Mucosa of rectum (tissue), 2 donors: ENCODE data around the gene SPATA7.

ENCODE experiments used
- H3K27ac ChIP-seq, 2 donors: one replicate each; pipeline ENCODE4 v1.7.0; 2013; ENCODE audit warnings: inconsistent platforms in 2 of 2, low read depth in 2 of 2, low read length in 2 of 2
- H3K27me3 ChIP-seq, 2 donors: one replicate each; pipeline ENCODE4 v1.7.0; 2013; ENCODE audit warnings: low read length in 2 of 2; ENCODE audit not compliant: control insufficient read depth in 2 of 2, insufficient read depth in 2 of 2
- H3K36me3 ChIP-seq, 2 donors: one replicate each; pipeline ENCODE4 v1.7.0; 2013; ENCODE audit warnings: low read length in 2 of 2; ENCODE audit not compliant: control insufficient read depth in 2 of 2, insufficient read depth in 2 of 2
- H3K4me1 ChIP-seq, 2 donors: one replicate each; pipeline ENCODE4 v1.7.0; 2013; ENCODE audit warnings: low read length in 2 of 2, mild to moderate bottlenecking in 1 of 2; ENCODE audit not compliant: control insufficient read depth in 2 of 2, insufficient read depth in 2 of 2
- H3K4me3 ChIP-seq, 2 donors: one replicate each; pipeline ENCODE4 v1.7.0; 2013; ENCODE audit warnings: low read length in 2 of 2
- H3K9ac ChIP-seq, 2 donors: one replicate each; pipeline ENCODE4 v1.7.0; 2013; ENCODE audit warnings: low read length in 2 of 2, low read depth in 1 of 2, mild to moderate bottlenecking in 1 of 2
- H3K9me3 ChIP-seq, 2 donors: one replicate each; pipeline ENCODE4 v1.7.0; 2013; ENCODE audit warnings: low read length in 2 of 2; ENCODE audit not compliant: control insufficient read depth in 2 of 2
- donor health status: healthy.
- donor health status: Normal muscosa, but diverticular disease.

SPATA7 gene

GRCh38 chr14:88452231-88452630 lies 66.8 kb downstream of the SPATA7 start:
- no peak overlapping the region for H3K9ac ChIP-seq
- no peak overlapping the region for H3K4me3 ChIP-seq
- H3K36me3 ChIP-seq, result peaks cover 0 to 5% of the 10 kb centered on the region in 2 donors
- H3K27me3 ChIP-seq, result no peaks in the 10 kb centered on the region
- H3K9me3 ChIP-seq, result peaks cover 0 to 1% of the 10 kb centered on the region in 2 donors
- no peak overlapping the region for H3K27ac ChIP-seq
- no peaks in the 10 kb centered on the region for H3K4me1 ChIP-seq

GRCh38 chr14:88454886-88455285 lies 69.4 kb downstream of the SPATA7 start:
- H3K27me3 ChIP-seq, result no peaks in the 10 kb centered on the region
- H3K9me3 ChIP-seq, result peaks cover 0 to 1% of the 10 kb centered on the region in 2 donors
- no peak overlapping the region for H3K4me3 ChIP-seq
- H3K36me3 ChIP-seq, result peaks cover 0 to 5% of the 10 kb centered on the region in 2 donors
- no peak overlapping the region for H3K9ac ChIP-seq
- no peak overlapping the region for H3K27ac ChIP-seq
- H3K4me1 ChIP-seq, result no peaks in the 10 kb centered on the region

DNA sequence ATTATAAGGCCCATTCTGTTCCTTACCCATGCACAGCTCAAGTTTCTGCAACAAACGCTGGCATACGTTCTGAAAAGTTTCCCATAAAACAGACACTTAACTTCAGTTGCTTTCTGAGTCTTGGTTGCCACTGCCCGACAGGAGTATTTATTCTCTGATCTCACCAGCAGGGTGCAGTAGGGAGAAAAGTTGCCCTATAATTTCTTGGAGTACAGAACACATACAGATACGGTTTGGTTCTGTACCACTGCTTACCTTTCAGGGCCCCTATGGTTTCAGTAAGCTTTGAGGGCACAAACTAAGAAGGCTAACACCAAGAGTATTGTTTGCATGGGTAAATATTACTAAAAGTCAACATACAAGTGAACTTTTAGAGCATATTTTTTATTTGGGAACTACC lies 77.9 kb downstream of the SPATA7 start:
- Histone ChIP-seq H3K27ac (no peak overlapping the region), H3K9me3 (no peaks in the 10 kb centered on the region), H3K36me3 (peaks cover 6 to 17% of the 10 kb centered on the region in 2 donors), H3K4me1 (no peaks in the 10 kb centered on the region), H3K27me3 (no peaks in the 10 kb centered on the region), H3K9ac (no peak overlapping the region), H3K4me3 (no peak overlapping the region)

GRCh38 chr14:88468406-88468805 lies 82.9 kb downstream of the SPATA7 start:
- Histone ChIP-seq H3K4me1 (no peaks in the 10 kb centered on the region), H3K27ac (no peak overlapping the region), H3K9me3 (no peaks in the 10 kb centered on the region), H3K4me3 (no peak overlapping the region), H3K36me3 (peaks cover 38 to 51% of the 10 kb centered on the region in 2 donors), H3K9ac (no peak overlapping the region), H3K27me3 (no peaks in the 10 kb centered on the region)

GRCh38 chr14:88470542-88471440 lies 85.3 kb downstream of the SPATA7 start:
- H3K4me1 ChIP-seq, result no peaks in the 10 kb centered on the region
- no peak overlapping the region for H3K4me3 ChIP-seq
- H3K27me3 ChIP-seq, result no peaks in the 10 kb centered on the region
- H3K36me3 ChIP-seq, result peaks cover 38 to 57% of the 10 kb centered on the region in 2 donors
- H3K9me3 ChIP-seq, result no peaks in the 10 kb centered on the region
- no peak overlapping the region for H3K27ac ChIP-seq
- no peak overlapping the region for H3K9ac ChIP-seq

- H3K4me3 ChIP-seq, result no peak overlapping the region
- no peak overlapping the region for H3K9ac ChIP-seq
- H3K27me3 ChIP-seq, result no peaks in the 10 kb centered on the region
- no peak overlapping the region for H3K27ac ChIP-seq
- H3K36me3 ChIP-seq, result peaks cover 39 to 55% of the 10 kb centered on the region in 2 donors
- no peaks in the 10 kb centered on the region for H3K4me1 ChIP-seq
- H3K9me3 ChIP-seq, result no peaks in the 10 kb centered on the region
These were observed 88.3 kb downstream of the SPATA7 start for GRCh38 chr14:88473791-88474190.

- Histone ChIP-seq H3K9me3 (no peaks in the 10 kb centered on the region), H3K9ac (no peak overlapping the region), H3K4me1 (no peaks in the 10 kb centered on the region), H3K4me3 (no peak overlapping the region), H3K27me3 (no peaks in the 10 kb centered on the region), H3K27ac (no peak overlapping the region), H3K36me3 (peaks cover 38 to 52% of the 10 kb centered on the region in 2 donors)
These were observed 90.8 kb downstream of the SPATA7 start for GRCh38 chr14:88476214-88476774.

DNA sequence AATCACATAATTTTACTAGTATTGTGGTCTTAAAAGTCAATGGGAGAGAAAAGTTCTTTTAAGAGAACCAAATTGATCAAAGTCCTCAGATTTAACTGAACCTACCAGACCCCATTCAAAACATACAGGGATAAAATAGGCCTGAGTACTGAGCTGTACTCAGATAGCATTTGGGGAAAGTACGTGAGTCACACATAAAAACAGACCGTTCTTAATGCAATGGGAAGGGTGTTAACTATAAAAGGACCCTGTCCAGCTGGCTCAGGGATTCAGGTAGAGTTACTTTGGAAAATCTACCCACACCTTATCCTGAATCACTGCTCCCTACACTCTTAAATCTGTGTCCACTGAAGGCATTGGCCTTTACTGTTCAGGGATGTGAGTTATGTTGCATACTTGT lies 91.4 kb downstream of the SPATA7 start:
- H3K36me3 ChIP-seq, result peaks cover 42 to 53% of the 10 kb centered on the region in 2 donors
- no peaks in the 10 kb centered on the region for H3K27me3 ChIP-seq
- no peak overlapping the region for H3K27ac ChIP-seq
- H3K4me1 ChIP-seq, result no peaks in the 10 kb centered on the region
- no peak overlapping the region for H3K9ac ChIP-seq
- no peak overlapping the region for H3K4me3 ChIP-seq
- H3K9me3 ChIP-seq, result no peaks in the 10 kb centered on the region

DNA sequence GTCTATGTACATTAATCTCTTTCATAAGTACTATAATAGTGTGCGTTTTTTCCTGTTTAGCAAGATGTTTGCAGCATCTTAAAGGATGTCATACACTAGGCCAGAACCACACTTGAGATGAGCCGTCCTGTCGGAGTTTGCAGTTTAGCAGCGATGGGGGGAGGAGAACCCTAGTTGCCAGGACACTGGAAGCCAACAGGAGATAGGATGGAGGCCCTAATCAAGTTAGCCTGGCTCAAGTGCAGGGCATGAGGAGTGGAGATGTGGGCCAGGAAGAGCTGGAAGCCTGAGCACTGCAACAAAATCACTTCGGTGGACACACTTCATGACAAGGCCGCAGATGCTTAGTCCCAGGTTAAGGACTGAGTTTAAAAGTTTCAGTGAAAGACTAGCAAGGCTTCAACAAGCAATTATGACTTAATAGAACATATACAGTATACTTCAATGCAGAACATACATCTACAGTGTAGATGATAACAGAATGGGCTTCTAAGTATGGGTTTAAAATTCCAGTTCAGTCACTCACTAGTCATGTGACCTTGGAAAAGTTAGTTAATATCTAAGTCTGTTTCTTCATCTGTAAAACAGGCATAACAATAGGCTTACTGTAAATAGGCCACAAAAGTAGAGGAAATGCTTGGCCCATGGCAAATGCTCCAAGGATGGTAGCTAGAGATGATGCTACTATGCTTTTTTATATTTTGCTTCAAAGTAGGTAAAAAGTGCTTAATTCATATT lies 92.2 kb downstream of the SPATA7 start:
- Histone ChIP-seq H3K36me3 (peaks cover 39 to 51% of the 10 kb centered on the region in 2 donors), H3K4me1 (no peaks in the 10 kb centered on the region), H3K4me3 (no peak overlapping the region), H3K9ac (no peak overlapping the region), H3K27ac (no peak overlapping the region), H3K27me3 (no peaks in the 10 kb centered on the region), H3K9me3 (no peaks in the 10 kb centered on the region)

GRCh38 chr14:88478931-88479330 lies 93.5 kb downstream of the SPATA7 start:
- Histone ChIP-seq H3K9me3 (no peaks in the 10 kb centered on the region), H3K27ac (no peak overlapping the region), H3K36me3 (peaks cover 39 to 53% of the 10 kb centered on the region in 2 donors), H3K4me1 (no peaks in the 10 kb centered on the region), H3K9ac (no peak overlapping the region), H3K27me3 (no peaks in the 10 kb centered on the region), H3K4me3 (no peak overlapping the region)
